ENCODE measurements around the gene DNAH6. TPM values are rescaled to one million over a fixed set of nuclear protein-coding genes. Genes with fewer than 3 reads are reported as not detected.

The DNAH6 gene
- total RNA-seq, 1 experiment from 2014 or later: not detected

DNA sequence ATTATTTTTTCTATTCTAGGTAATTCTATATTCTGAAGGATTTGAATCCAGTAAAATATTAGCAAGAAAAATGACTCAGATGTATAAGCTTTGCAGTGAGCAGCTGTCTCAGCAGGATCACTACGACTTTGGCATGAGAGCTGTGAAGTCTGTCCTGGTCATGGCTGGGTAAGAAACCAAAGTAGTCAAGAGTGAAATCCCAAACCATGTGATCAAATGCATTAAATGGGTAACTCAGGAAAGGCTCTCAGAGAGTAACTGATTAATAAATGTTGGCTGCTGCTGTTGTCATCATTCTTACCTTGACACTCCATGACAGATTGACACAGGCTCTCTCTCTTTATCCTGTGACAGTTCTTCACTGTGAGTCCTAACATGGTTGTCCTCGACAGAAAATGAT is 124.1 kb downstream of the DNAH6 start:
- no peaks in the 10 kb centered on the region for H3K9me3 ChIP-seq (ENCODE audit: low read length)
- no peak for ATAC-seq
- DNase-seq: no peak
- H4K20me1 ChIP-seq (ENCODE audit: low read length): no peaks in the 10 kb centered on the region
- intact Hi-C loops (cut with micrococcal nuclease): no loop called here
- BruUV-seq (replicated peaks): no TSS peak
- H3K27me3 ChIP-seq (ENCODE audit: low read length): peaks cover 26% of the 10 kb centered on the region
- H3K4me1 ChIP-seq (ENCODE audit: insufficient read depth, low read length): no peaks in the 10 kb centered on the region
- no peak overlapping the region for H3K4me3 ChIP-seq (ENCODE audit: low read length)
- no peaks in the 10 kb centered on the region for H3K36me3 ChIP-seq (ENCODE audit: low read depth, low read length)
- H3K9me2 ChIP-seq (replicated peaks; ENCODE audit: low read length): no peaks in the 10 kb centered on the region
- POLR2A ChIA-PET (ENCODE audit: unreplicated experiment): no interaction called here
- H3K9ac ChIP-seq (ENCODE audit: low read length): no peak overlapping the region
- no peaks in the 10 kb centered on the region for H3F3A ChIP-seq (ENCODE audit: low read length, unreplicated experiment)
- TF ChIP-seq EZH2 (IDR thresholded peaks at IDR 0.05; ENCODE audit: low read length, unreplicated experiment): no peak
- TF ChIP-seq, protein P1, sequence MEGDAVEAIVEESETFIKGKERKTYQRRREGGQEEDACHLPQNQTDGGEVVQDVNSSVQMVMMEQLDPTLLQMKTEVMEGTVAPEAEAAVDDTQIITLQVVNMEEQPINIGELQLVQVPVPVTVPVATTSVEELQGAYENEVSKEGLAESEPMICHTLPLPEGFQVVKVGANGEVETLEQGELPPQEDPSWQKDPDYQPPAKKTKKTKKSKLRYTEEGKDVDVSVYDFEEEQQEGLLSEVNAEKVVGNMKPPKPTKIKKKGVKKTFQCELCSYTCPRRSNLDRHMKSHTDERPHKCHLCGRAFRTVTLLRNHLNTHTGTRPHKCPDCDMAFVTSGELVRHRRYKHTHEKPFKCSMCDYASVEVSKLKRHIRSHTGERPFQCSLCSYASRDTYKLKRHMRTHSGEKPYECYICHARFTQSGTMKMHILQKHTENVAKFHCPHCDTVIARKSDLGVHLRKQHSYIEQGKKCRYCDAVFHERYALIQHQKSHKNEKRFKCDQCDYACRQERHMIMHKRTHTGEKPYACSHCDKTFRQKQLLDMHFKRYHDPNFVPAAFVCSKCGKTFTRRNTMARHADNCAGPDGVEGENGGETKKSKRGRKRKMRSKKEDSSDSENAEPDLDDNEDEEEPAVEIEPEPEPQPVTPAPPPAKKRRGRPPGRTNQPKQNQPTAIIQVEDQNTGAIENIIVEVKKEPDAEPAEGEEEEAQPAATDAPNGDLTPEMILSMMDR (conservative IDR thresholded peaks at IDR 0.05; ENCODE audit: low read depth, low read length): no peak
- TF ChIP-seq EZH2phosphoT487 (IDR thresholded peaks at IDR 0.05; ENCODE audit: borderline replicate concordance, low read length): no peak
- no peak overlapping the region for H3K27ac ChIP-seq (ENCODE audit: low read length)
- CTCF ChIA-PET: no interaction called here
- no peak overlapping the region for H3K4me2 ChIP-seq (ENCODE audit: low read length)
- H2AFZ ChIP-seq (ENCODE audit: low read length): no peak overlapping the region
- H3K79me2 ChIP-seq (ENCODE audit: low read length): no peaks in the 10 kb centered on the region

DNA sequence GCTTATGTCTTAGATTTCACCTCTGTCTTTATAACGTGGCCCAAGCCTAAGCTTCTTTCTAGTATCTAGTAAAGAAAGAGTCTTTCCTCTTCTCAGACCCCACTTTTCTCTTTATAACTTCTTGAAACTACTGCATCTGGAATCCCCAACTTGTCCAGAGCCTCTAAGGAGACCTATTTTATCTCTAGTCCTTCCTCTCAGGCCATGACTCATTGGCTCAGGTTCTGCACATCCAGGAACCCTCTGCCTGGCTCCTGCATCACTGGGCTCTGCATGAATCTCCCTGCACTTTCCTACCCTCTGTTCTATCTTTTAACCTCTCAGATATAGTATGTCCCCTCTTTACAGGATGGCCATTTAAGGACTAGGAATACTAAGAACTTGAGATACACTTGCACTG is 124.7 kb downstream of the DNAH6 start:
- intact Hi-C loops (cut with micrococcal nuclease): no loop called here
- TF ChIP-seq, protein P1 (conservative IDR thresholded peaks at IDR 0.05; ENCODE audit: low read depth, low read length): no peak
- TF ChIP-seq EZH2phosphoT487 (IDR thresholded peaks at IDR 0.05; ENCODE audit: borderline replicate concordance, low read length) (no peak), EZH2 (IDR thresholded peaks at IDR 0.05; ENCODE audit: low read length, unreplicated experiment) (no peak)

DNA sequence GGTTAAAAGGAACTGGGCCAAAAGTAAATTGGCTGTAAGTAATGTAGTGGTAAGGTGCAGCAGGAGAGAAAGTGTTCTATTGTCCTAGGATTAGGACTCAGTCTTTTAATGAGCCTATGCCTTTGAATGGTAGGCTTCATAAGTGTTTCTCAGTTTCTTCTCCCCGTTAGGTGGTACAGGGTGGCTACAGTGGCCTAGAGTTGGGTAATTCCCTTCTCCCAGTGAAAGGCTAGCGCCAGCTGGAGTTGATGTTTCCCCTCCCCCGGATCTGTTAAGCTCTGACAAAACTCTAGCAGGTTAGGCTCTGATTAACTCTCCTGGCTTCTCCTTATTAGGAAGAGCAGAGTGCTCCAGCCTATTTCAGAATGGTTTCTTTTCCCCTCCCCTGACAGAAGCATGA is 127.7 kb downstream of the DNAH6 start:
- no peak overlapping the region for H3K9ac ChIP-seq (ENCODE audit: low read length)
- no peaks in the 10 kb centered on the region for H3K9me3 ChIP-seq (ENCODE audit: low read length)
- H3F3A ChIP-seq (ENCODE audit: low read length, unreplicated experiment): no peaks in the 10 kb centered on the region
- ChIA-PET POLR2A (ENCODE audit: unreplicated experiment) (no interaction called here), CTCF (no interaction called here)
- DNase-seq (no peak), ATAC-seq (no peak)
- no peak overlapping the region for H3K4me3 ChIP-seq (ENCODE audit: low read length)
- BruUV-seq (replicated peaks): no TSS peak
- peaks cover 44% of the 10 kb centered on the region for H3K27me3 ChIP-seq (ENCODE audit: low read length)
- H3K4me2 ChIP-seq (ENCODE audit: low read length): no peak overlapping the region
- no peaks in the 10 kb centered on the region for H3K9me2 ChIP-seq (replicated peaks; ENCODE audit: low read length)
- intact Hi-C loops (cut with micrococcal nuclease): no loop called here
- H3K4me1 ChIP-seq (ENCODE audit: insufficient read depth, low read length): no peaks in the 10 kb centered on the region
- H3K27ac ChIP-seq (ENCODE audit: low read length): no peak overlapping the region
- TF ChIP-seq, protein P1 (conservative IDR thresholded peaks at IDR 0.05; ENCODE audit: low read depth, low read length): no peak
- TF ChIP-seq EZH2phosphoT487 (IDR thresholded peaks at IDR 0.05; ENCODE audit: borderline replicate concordance, low read length): no peak
- TF ChIP-seq EZH2 (IDR thresholded peaks at IDR 0.05; ENCODE audit: low read length, unreplicated experiment): no peak
- H2AFZ ChIP-seq (ENCODE audit: low read length): no peak overlapping the region
- no peaks in the 10 kb centered on the region for H3K36me3 ChIP-seq (ENCODE audit: low read depth, low read length)
- H4K20me1 ChIP-seq (ENCODE audit: low read length): no peaks in the 10 kb centered on the region
- H3K79me2 ChIP-seq (ENCODE audit: low read length): no peaks in the 10 kb centered on the region

More for the DNA sequence above, 124.7 kb downstream of the DNAH6 start:
- Histone ChIP-seq H3F3A (ENCODE audit: low read length, unreplicated experiment) (no peaks in the 10 kb centered on the region), H3K9me2 (replicated peaks; ENCODE audit: low read length) (no peaks in the 10 kb centered on the region), H3K79me2 (ENCODE audit: low read length) (no peaks in the 10 kb centered on the region), H2AFZ (ENCODE audit: low read length) (no peak overlapping the region), H3K4me3 (ENCODE audit: low read length) (no peak overlapping the region), H3K4me2 (ENCODE audit: low read length) (no peak overlapping the region), H3K9ac (ENCODE audit: low read length) (no peak overlapping the region), H3K9me3 (ENCODE audit: low read length) (no peaks in the 10 kb centered on the region), H3K27ac (ENCODE audit: low read length) (no peak overlapping the region), H4K20me1 (ENCODE audit: low read length) (no peaks in the 10 kb centered on the region), H3K27me3 (ENCODE audit: low read length) (peaks cover 24% of the 10 kb centered on the region), H3K36me3 (ENCODE audit: low read depth, low read length) (no peaks in the 10 kb centered on the region), H3K4me1 (ENCODE audit: insufficient read depth, low read length) (no peaks in the 10 kb centered on the region)
- no TSS peak for BruUV-seq (replicated peaks)
- no peak for DNase-seq
- ChIA-PET CTCF (no interaction called here), POLR2A (ENCODE audit: unreplicated experiment) (no interaction called here)
- ATAC-seq: no peak
